Ovary (tissue), 3 donors: Measurements from ENCODE around the gene CYP27C1.

Source experiments
- CTCF ChIP-seq, 3 donors: fragments of 450-650 bp in 2 of 3; fragments of 200-600 bp in 1 of 3; IDR thresholded peaks; one replicate each; pipeline versions ENCODE4 v1.5.1 to v1.8.0; 2016 to 2022; ENCODE audit warnings: antibody characterized with exemption in 3 of 3, mild to moderate bottlenecking in 1 of 3
- POLR2A ChIP-seq: fragments of 450-650 bp; IDR thresholded peaks from one replicate; pipeline ENCODE4 v1.6.1; 2017; ENCODE audit warnings: antibody characterized with exemption, mild to moderate bottlenecking, moderate library complexity
- donor health status: DM: no; HTN: no; CAD: no.

GRCh38 chr2:127185705-127186104, 34.4 kb downstream of the CYP27C1 start:
- TF ChIP-seq CTCF (IDR thresholded peaks at IDR 0.05) (no peak), POLR2A (no peak)
